IMR-90 (cell line): ENCODE results near the gene USP10. TPM values are rescaled to one million over a fixed set of nuclear protein-coding genes. Genes with fewer than 3 reads are reported as not detected.
A peak's percentile ranks its signal among the peaks of the same experiment; 100 is the strongest.

Experiments used
- ATAC-seq: fragments of 200-7000 bp; cut with Tn5 transposase; 2 replicates; pipeline ENCODE4 v1.9.1; 2020; ENCODE audit warnings: low read depth, mild to moderate bottlenecking, moderate library complexity
- BruUV-seq: library from RNA; stranded (reverse); fragments of 400-500 nt; replicated peaks from 2 replicates; lab custom pipeline; 2021; lab: Mats Ljungman, UMichigan
- CTCF ChIA-PET: fragments of 300-600 bp; formaldehyde crosslinking; extraction: SDS; loops from one replicate; lab custom pipeline; 2021; ENCODE audit warnings: antibody characterized with exemption; lab: Yijun Ruan, JAX
- POLR2A ChIA-PET: fragments of 300-600 bp; sonication (Branson Sonifier 250); formaldehyde crosslinking; loops from one replicate; lab custom pipeline; 2022; ENCODE audit warnings: antibody characterized with exemption; ENCODE audit not compliant: unreplicated experiment; lab: Charles Lee
- DNase-seq: peaks from one replicate; pipeline ENCODE4 v3.0.0; 2013
- H2AFZ ChIP-seq: replicated peaks from 2 replicates; pipeline ENCODE3; 2013; ENCODE audit warnings: low read length, mild to moderate bottlenecking; ENCODE audit not compliant: poor library complexity
- H2AK5ac ChIP-seq: 2 replicates; pipeline ENCODE4 v1.6.1; 2013; ENCODE audit warnings: low read depth, low read length, inconsistent platforms
- H2AK9ac ChIP-seq: replicated peaks from 2 replicates; pipeline ENCODE3; 2013; ENCODE audit warnings: mild to moderate bottlenecking, low read depth, low read length, moderate library complexity; ENCODE audit not compliant: poor library complexity
- H2BK120ac ChIP-seq: 2 replicates; pipeline ENCODE4 v1.6.1; 2013; ENCODE audit warnings: low read depth, low read length, inconsistent platforms
- H2BK15ac ChIP-seq: 3 replicates; pipeline ENCODE4 v1.6.1; 2013; ENCODE audit warnings: low read depth, low read length, inconsistent platforms
- H2BK20ac ChIP-seq: 2 replicates; pipeline ENCODE4 v1.6.1; 2013; ENCODE audit warnings: low read depth, mild to moderate bottlenecking, inconsistent platforms, low read length, moderate library complexity
- H2BK5ac ChIP-seq: 2 replicates; pipeline ENCODE4 v1.6.1; 2013; ENCODE audit warnings: mild to moderate bottlenecking, low read depth, low read length, inconsistent platforms; ENCODE audit not compliant: poor library complexity, severe bottlenecking
- H3K14ac ChIP-seq: replicated peaks from 2 replicates; pipeline ENCODE4 v1.6.1; 2013; ENCODE audit warnings: low read depth, low read length, inconsistent platforms
- H3K18ac ChIP-seq: 2 replicates; pipeline ENCODE4 v1.6.1; 2013; ENCODE audit warnings: low read depth, low read length, control low read depth
- H3K23ac ChIP-seq: 2 replicates; pipeline ENCODE4 v1.6.1; 2013; ENCODE audit warnings: low read depth, low read length, inconsistent platforms
- H3K27ac ChIP-seq: 2 replicates; pipeline ENCODE4 v1.5.1; 2013; ENCODE audit warnings: mild to moderate bottlenecking, control low read depth, low read length; ENCODE audit not compliant: insufficient read depth
- H3K27me3 ChIP-seq: 2 replicates; pipeline ENCODE4 v1.6.1; 2013; ENCODE audit warnings: low read length; ENCODE audit not compliant: control insufficient read depth, insufficient read depth
- H3K36me3 ChIP-seq: 2 replicates; pipeline ENCODE4 v1.6.1; 2013; ENCODE audit warnings: low read length, mixed read lengths; ENCODE audit not compliant: control insufficient read depth, insufficient read depth
- H3K4ac ChIP-seq: 2 replicates; pipeline ENCODE4 v1.6.1; 2013; ENCODE audit warnings: low read depth, low read length, inconsistent platforms
- H3K4me1 ChIP-seq: 2 replicates; pipeline ENCODE4 v1.6.1; 2013; ENCODE audit warnings: low read length, mixed read lengths; ENCODE audit not compliant: control insufficient read depth, insufficient read depth
- H3K4me2 ChIP-seq: 2 replicates; pipeline ENCODE4 v1.6.1; 2013; ENCODE audit warnings: low read depth, mild to moderate bottlenecking, control low read depth, low read length, moderate library complexity
- H3K4me3 ChIP-seq: 2 replicates; pipeline ENCODE4 v1.5.1; 2013; ENCODE audit warnings: low read depth, mild to moderate bottlenecking, control low read depth, low read length, moderate library complexity; ENCODE audit not compliant: insufficient read depth
- H3K56ac ChIP-seq: 2 replicates; pipeline ENCODE4 v1.6.1; 2013; ENCODE audit warnings: low read length, inconsistent platforms; ENCODE audit not compliant: insufficient read depth; ENCODE audit errors: extremely low read depth
- H3K79me1 ChIP-seq, 2 experiments: 2 replicates each; pipeline ENCODE4 v1.6.1; 2013; ENCODE audit warnings: low read length in 2 of 2, inconsistent platforms in 1 of 2, low read depth in 1 of 2
- H3K9ac ChIP-seq: 2 replicates; pipeline ENCODE4 v1.6.1; 2013; ENCODE audit warnings: low read depth, low read length, control low read depth
- H3K9me1 ChIP-seq: 2 replicates; pipeline ENCODE4 v1.6.1; 2013; ENCODE audit warnings: low read length, inconsistent platforms; ENCODE audit not compliant: insufficient read depth
- H3K9me3 ChIP-seq: 2 replicates; pipeline ENCODE4 v1.6.1; 2013; ENCODE audit warnings: low read length; ENCODE audit not compliant: control insufficient read depth, insufficient read depth
- H4K20me1 ChIP-seq: 2 replicates; pipeline ENCODE4 v1.6.1; 2013; ENCODE audit warnings: low read length, inconsistent platforms; ENCODE audit not compliant: insufficient read depth
- H4K5ac ChIP-seq: 2 replicates; pipeline ENCODE4 v1.6.1; 2013; ENCODE audit warnings: mild to moderate bottlenecking, low read depth, low read length, control low read depth
- H4K8ac ChIP-seq, 2 experiments: 2 replicates each; pipeline ENCODE4 v1.6.1; 2013; ENCODE audit warnings: low read depth in 2 of 2, low read length in 2 of 2, control low read depth in 1 of 2, inconsistent platforms in 1 of 2
- H4K91ac ChIP-seq: 2 replicates; pipeline ENCODE4 v1.6.1; 2013; ENCODE audit warnings: low read depth, low read length, inconsistent platforms; ENCODE audit not compliant: insufficient read depth
- CEBPB ChIP-seq: IDR thresholded peaks from 2 replicates; pipeline ENCODE4 v1.6.1; 2012; ENCODE audit warnings: low read depth, low read length, improper control_type of control experiment
- NFE2L2 ChIP-seq: fragments of 150-350 bp; IDR thresholded peaks from 2 replicates; pipeline ENCODE4 v1.6.1; 2016; ENCODE audit warnings: low read depth, mild to moderate bottlenecking, low read length
- RAD21 ChIP-seq: IDR thresholded peaks from 2 replicates; pipeline ENCODE4 v1.6.1; 2012; ENCODE audit warnings: low read length, improper control_type of control experiment
- SMC3 ChIP-seq: fragments of 150-350 bp; IDR thresholded peaks from 2 replicates; pipeline ENCODE4 v1.6.1; 2016; ENCODE audit warnings: low read depth, mild to moderate bottlenecking, antibody characterized with exemption, low read length, moderate library complexity
- WGBS, 2 experiments: methylation state at CpG; one replicate each; pipeline versions ENCODE4 v1.1.5 to v1.1.7; 2013; ENCODE audit warnings: missing lambda C conversion rate in 2 of 2; ENCODE audit not compliant: insufficient read length in 1 of 2; ENCODE audit errors: extremely low coverage in 2 of 2; 5-methylcytosine and 5-hydroxymethylcytosine counted together
- dilution Hi-C: fragments of 300-500 bp; cut with HindIII; formaldehyde crosslinking; loops from one replicate; pipeline ENCODE4 v1.14.3; 2018; ENCODE audit warnings: low sequenced_read_pairs; ENCODE audit not compliant: unreplicated experiment
- in situ Hi-C: fragments of 300-500 bp; cut with MboI; formaldehyde crosslinking; loops from 3 replicates; pipeline ENCODE4 v1.14.3; 2019; ENCODE audit warnings: low sequenced_read_pairs, inconsistent platforms, mixed read lengths
- intact Hi-C: fragments of 100-400 bp; cut with micrococcal nuclease; formaldehyde crosslinking; loops from 2 replicates; pipeline ENCODE4 v1.10.0; 2022
- polyA plus RNA-seq, 3 experiments: library from polyadenylated mRNA; depleted of rRNA; stranded (reverse); fragments of >200 nt; gene quantifications; 2 replicates each; pipeline ENCODE4 v1.2.3, GENCODE V29; 2012; ENCODE audit warnings: low replicate concordance in 1 of 3
- total RNA-seq: library from RNA; depleted of rRNA; stranded (reverse); fragments of >200 nt; gene quantifications from 2 replicates; pipeline ENCODE4 v1.2.3, GENCODE V29; 2012
- TF ChIP-seq, protein P1 (sequence below): conservative IDR thresholded peaks from 2 replicates; pipeline ENCODE4 v1.5.1; 2012; ENCODE audit warnings: mild to moderate bottlenecking, low read depth, low read length, improper control_type of control experiment
- TF ChIP-seq, protein P2 (sequence below): fragments of 150-350 bp; IDR thresholded peaks from 2 replicates; pipeline ENCODE4 v1.6.1; 2017; ENCODE audit warnings: mild to moderate bottlenecking, antibody characterized with exemption, low read length, low read depth

The USP10 gene
- total and polyA plus RNA-seq, 2 of the 4 experiments (the other 2 are of a cell fraction): 54.3 to 79.0 TPM

DNA sequence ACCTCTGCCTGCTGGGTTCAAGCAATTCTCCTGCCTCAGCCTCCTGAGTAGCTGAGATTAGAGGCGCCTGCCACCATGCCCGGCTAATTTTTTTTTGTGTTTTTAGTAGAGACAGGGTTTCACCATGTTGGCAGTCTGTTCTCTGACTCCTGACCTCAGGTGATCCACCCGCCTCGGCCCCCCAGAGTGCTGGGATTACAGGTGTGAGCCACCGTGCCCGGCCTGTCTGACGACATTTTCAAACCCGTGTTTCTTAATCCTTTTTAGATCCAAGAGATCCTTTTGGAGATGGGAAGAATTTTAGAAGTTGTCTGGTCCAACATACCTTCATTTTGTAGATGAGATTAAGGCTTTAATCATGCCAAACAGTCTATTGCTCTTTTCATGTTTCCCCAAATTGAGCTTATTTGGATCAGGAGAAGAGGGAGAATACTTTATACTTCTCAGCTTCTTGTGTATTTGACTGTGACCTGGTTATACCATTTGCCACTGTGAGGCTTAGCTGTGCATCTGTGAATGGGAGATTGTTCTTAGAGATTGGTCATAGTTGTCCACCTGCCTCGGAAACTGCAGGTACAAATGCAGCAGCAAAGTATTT lies 25.8 kb downstream of the USP10 start (continued):
- TF ChIP-seq NFE2L2: no peak

DNA sequence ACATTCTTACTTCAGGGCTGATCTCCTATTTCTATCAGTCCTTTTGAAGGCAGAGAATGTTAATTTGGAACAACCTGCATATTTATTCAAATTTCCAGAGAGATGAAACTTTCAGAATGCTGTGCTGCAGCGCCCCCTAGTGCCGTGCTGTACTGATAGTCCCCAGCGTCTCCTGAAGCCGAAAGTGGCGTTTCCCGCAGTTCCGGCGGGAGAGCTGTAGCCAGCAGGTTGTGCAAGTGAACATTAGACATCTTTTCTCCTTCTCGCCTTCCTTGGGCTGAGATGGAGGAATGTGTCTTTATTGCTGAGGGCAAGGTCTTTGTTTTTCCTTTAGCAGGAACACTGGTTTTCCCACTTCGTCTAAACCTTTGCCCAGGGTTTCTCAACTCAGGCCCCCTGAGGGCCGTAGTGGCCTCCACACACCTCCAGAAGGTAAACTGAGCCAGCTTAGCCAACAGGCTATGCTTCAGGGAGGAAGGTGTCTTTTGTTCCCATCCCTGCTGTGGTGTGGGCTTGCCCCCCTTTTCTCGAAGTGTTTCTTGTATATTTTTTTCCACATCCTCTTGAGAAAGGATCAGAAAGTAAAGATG lies 26.4 kb downstream of the USP10 start:
- peak overlapping the region; percentile 74; the same call in 1 of the 2 replicates for H3K14ac ChIP-seq
- peak overlapping the region; percentile 67; the same call in 1 of the 2 replicates for H3K23ac ChIP-seq
- no peak overlapping the region for H2BK15ac ChIP-seq
- H3K9me1 ChIP-seq: peaks cover 8% of the 10 kb centered on the region
- POLR2A ChIA-PET: no interaction called here
- peaks cover 6 to 67% of the 10 kb centered on the region in 2 experiments; a peak in 3 of 4 replicates for H3K79me1 ChIP-seq
- 6% methylated on average over 6 of the region's 12 CpGs; no CpG with 5 or more reads in 1 of the 2 experiments for WGBS, 2 experiments
- CTCF ChIA-PET: interaction anchor here (0.6 to 2.4 kb wide), 13 partner anchors 9 to 215 kb away, joined by 3 to 12 read pairs (median 4); no protein-coding TSS in a partner anchor
- no peaks in the 10 kb centered on the region for H3K9me3 ChIP-seq
- peak overlapping the region; percentile 76 for H3K4ac ChIP-seq
- H4K5ac ChIP-seq: 0 out of 2 replicates have a peak overlapping the region, but pooled peaks have one; percentile 0
- TF ChIP-seq, protein P1, sequence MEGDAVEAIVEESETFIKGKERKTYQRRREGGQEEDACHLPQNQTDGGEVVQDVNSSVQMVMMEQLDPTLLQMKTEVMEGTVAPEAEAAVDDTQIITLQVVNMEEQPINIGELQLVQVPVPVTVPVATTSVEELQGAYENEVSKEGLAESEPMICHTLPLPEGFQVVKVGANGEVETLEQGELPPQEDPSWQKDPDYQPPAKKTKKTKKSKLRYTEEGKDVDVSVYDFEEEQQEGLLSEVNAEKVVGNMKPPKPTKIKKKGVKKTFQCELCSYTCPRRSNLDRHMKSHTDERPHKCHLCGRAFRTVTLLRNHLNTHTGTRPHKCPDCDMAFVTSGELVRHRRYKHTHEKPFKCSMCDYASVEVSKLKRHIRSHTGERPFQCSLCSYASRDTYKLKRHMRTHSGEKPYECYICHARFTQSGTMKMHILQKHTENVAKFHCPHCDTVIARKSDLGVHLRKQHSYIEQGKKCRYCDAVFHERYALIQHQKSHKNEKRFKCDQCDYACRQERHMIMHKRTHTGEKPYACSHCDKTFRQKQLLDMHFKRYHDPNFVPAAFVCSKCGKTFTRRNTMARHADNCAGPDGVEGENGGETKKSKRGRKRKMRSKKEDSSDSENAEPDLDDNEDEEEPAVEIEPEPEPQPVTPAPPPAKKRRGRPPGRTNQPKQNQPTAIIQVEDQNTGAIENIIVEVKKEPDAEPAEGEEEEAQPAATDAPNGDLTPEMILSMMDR: peak; percentile 95
- TF ChIP-seq CEBPB: peak; percentile 88
- peak; percentile 96 for TF ChIP-seq RAD21
- TF ChIP-seq SMC3: peak; percentile 88
- TF ChIP-seq, protein P2, sequence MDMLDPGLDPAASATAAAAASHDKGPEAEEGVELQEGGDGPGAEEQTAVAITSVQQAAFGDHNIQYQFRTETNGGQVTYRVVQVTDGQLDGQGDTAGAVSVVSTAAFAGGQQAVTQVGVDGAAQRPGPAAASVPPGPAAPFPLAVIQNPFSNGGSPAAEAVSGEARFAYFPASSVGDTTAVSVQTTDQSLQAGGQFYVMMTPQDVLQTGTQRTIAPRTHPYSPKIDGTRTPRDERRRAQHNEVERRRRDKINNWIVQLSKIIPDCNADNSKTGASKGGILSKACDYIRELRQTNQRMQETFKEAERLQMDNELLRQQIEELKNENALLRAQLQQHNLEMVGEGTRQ: no peak
- dilution Hi-C loops (no loop called here), intact Hi-C loops (loop anchor here (1.0 kb wide), 3 partner anchors 54 to 215 kb away; no protein-coding TSS in a partner anchor), in situ Hi-C loops (loop anchor here (5.0 kb wide), 3 partner anchors 49 to 214 kb away; no protein-coding TSS in a partner anchor)
- peak overlapping the region; percentile 14 for H3K4me2 ChIP-seq
- DNase-seq: peak; percentile 85
- peaks cover 46% of the 10 kb centered on the region for H4K20me1 ChIP-seq
- H3K36me3 ChIP-seq: no peaks in the 10 kb centered on the region
- no TSS peak for BruUV-seq
- peak overlapping the region; percentile 1; the same call in 1 of the 2 replicates for H3K9ac ChIP-seq
- no peak overlapping the region for H3K4me3 ChIP-seq
- peak overlapping the region; percentile 33; the same call in 1 of the 2 replicates for H2BK20ac ChIP-seq
- H2AFZ ChIP-seq: peak overlapping the region; percentile 58
- H3K4me1 ChIP-seq: peaks cover 15% of the 10 kb centered on the region
- peak overlapping the region; percentile 58; the same call in 1 of the 2 replicates for H4K91ac ChIP-seq
- peak overlapping the region in 1 of 2 experiments; percentile 80; a peak in 2 of 4 replicates for H4K8ac ChIP-seq
- H3K18ac ChIP-seq: no peak overlapping the region
- H2BK5ac ChIP-seq: peak overlapping the region; percentile 6
- H3K56ac ChIP-seq: no peak overlapping the region
- H2BK120ac ChIP-seq: peak overlapping the region; percentile 40; the same call in 1 of the 2 replicates
- ATAC-seq: peak; percentile 66
- no peaks in the 10 kb centered on the region for H3K27me3 ChIP-seq
- H2AK9ac ChIP-seq: peak overlapping the region; percentile 53
- peak overlapping the region; percentile 24 for H3K27ac ChIP-seq
- H2AK5ac ChIP-seq: peak overlapping the region; percentile 90
